WI38 (cell line): ENCODE measurements around the gene HOPX.

Source experiments
- H3K4me3 ChIP-seq: 2 replicates; pipeline ENCODE4 v1.5.1; 2011; ENCODE audit warnings: low read depth, mild to moderate bottlenecking, control low read depth, low read length
- CTCF ChIP-seq: IDR thresholded peaks from 2 replicates; pipeline ENCODE4 v1.5.1; 2012; ENCODE audit warnings: low read depth, mild to moderate bottlenecking, control low read depth, low read length

The HOPX gene

DNA sequence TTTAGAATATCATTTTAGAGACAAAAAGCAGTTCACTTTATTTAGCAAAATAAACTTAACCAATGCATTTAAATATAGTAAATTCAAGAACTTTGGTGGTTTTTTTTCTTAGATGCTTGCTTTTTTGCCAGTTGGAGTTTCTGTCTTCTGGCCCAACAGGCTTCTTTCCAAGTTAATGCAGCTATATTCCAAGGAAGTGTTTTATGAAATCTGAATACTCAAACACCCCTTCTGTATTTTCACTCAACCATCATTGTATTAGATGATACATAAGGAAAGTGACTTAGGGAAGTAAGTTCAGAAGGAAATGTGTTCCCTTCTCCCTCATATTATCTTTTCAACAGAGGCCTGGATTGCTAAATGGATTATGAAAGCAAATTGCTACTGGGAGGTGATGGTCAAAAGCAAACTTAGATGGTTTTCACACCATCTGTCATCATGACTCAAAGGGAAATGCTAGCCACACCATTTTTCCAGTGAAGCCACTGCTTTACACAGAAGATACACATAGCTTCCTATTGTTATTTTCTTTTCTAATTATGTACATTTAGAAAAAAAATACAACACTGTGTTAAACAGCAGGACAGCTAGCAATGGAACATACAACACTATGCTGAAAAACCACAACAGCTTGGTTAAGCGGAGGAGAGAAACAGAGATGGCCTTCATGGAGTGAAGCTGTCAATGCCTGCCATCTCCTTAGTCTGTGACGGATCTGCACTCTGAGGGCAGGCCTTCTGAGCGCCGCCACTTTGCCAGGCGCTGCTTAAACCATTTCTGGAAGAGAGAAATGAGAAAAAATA lies 32.9 kb downstream of the HOPX start:
- H3K4me3 ChIP-seq: no peak overlapping the region
- TF ChIP-seq CTCF: no peak

- TF ChIP-seq CTCF: no peak
- H3K4me3 ChIP-seq: no peak overlapping the region
Observed at GRCh38 chr4:56646341-56646740, 34.8 kb downstream of the HOPX start.

DNA sequence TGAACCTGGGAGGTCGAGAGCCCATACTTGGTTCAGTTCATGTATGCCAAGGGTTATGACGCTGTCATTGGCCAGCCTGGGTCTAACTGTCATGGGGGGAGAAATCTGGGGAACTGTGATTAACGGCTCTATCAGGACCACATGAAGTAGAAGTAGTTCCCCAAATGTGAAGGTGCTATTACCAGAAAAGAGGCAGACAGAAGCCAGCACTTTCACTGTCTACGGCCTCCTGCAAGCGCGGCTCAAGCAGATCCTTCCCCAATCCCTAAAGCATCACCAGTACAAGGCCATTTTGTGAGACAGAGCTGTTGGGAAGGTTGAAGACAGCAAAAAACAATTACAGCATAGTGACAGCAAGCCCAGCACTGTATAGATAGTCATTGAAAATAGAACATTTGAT lies 37.5 kb downstream of the HOPX start:
- no peak for TF ChIP-seq CTCF

GRCh38 chr4:56641494-56642051 lies 39.5 kb downstream of the HOPX start:
- no peak for TF ChIP-seq CTCF

More for the DNA sequence above, 37.5 kb downstream of the HOPX start:
- no peak overlapping the region for H3K4me3 ChIP-seq

GRCh38 chr4:56640621-56641493 lies 40.2 kb downstream of the HOPX start:
- TF ChIP-seq CTCF: no peak
- H3K4me3 ChIP-seq: no peak overlapping the region

More at GRCh38 chr4:56641494-56642051, 39.5 kb downstream of the HOPX start:
- no peak overlapping the region for H3K4me3 ChIP-seq

GRCh38 chr4:56637791-56638190 lies 43.3 kb downstream of the HOPX start:
- no peak overlapping the region for H3K4me3 ChIP-seq
- TF ChIP-seq CTCF: no peak
